Stimulated activated CD4-positive, alpha-beta T cell treated with anti-CD3 and anti-CD28 coated beads, Interleukin-2, amount 100 ng/mL, for 48 hours (primary cell): ENCODE measurements around the gene GPR152.

Experiments used
- DNase-seq, 2 donors: peaks; one replicate each; pipeline ENCODE4 v3.0.0-alpha.2; 2020

The GPR152 gene

GRCh38 chr11:67464411-67465188 lies 12.1 kb upstream of the GPR152 start:
- peak; percentile 88 to 92 for DNase-seq

GRCh38 chr11:67463680-67464410 lies 11.3 kb upstream of the GPR152 start:
- no peak for DNase-seq

- DNase-seq: no peak
These were observed 10.7 kb upstream of the GPR152 start for GRCh38 chr11:67463186-67463585.

DNA sequence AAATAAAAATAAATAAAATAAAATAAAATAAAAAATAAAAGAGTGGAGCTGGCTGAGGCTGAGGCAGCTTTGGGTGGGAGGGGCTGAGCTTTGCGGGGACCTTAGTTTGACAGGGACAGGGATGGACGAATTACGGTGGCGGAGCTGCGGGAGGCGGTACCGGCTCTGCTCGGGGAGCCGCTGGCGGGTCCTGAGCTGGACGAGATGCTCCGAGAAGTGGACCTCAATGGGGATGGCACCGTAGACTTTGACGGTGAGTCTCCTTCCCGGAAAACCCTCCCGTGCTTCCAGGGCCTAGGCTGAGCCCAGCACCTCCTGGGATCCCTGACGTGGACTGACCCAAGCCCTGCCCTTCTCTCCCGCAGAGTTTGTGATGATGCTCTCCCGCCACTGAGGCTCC lies 5.7 kb upstream of the GPR152 start:
- no peak for DNase-seq

DNA sequence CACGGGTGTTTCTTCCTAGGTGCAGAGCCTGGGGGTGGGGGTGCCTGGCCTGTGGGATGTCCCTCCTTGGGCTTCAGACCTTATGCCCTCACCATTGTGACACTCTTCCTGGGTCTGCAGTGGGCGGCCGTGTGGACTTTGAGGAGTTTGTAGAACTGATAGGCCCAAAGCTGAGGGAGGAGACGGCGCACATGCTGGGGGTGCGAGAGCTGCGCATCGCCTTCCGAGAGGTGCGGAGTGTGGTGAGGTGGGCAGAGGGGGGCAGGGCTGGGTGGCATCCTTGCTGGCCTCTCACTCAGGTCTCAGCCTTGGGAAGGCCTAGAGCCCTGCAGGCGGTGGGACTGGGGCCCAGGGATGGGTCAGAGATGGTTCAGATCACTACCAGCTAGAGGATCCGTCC lies 4.9 kb upstream of the GPR152 start:
- DNase-seq: no peak

GRCh38 chr11:67456068-67456705 lies 3.7 kb upstream of the GPR152 start:
- DNase-seq: no peak

DNA sequence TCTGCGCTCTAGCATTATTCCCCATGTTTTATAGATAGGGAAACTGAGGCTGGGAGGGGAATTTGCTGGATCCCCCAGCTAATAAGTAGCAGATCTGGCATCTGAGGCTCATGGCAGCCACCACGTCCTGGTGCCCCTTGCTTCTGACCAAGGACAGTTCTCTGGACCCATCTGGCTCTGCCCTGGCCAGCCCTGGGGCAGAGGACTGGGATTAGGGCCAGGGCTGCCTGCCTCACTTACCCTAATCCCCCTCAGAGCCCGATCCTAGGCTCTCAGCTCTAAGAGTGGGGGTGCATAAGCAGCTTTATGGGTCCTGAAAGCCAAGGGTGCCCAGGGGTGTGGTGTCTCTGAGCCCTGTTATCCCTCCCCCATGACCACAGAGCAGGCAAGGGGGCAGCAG lies 2.5 kb upstream of the GPR152 start, which contains the start of gene CABP4:
Gene CABP4 (plus strand): TSS at position 301 of the 400 bp plus-strand sequence. CDS start 70 bp downstream, at position 371.
- no peak for DNase-seq

DNA sequence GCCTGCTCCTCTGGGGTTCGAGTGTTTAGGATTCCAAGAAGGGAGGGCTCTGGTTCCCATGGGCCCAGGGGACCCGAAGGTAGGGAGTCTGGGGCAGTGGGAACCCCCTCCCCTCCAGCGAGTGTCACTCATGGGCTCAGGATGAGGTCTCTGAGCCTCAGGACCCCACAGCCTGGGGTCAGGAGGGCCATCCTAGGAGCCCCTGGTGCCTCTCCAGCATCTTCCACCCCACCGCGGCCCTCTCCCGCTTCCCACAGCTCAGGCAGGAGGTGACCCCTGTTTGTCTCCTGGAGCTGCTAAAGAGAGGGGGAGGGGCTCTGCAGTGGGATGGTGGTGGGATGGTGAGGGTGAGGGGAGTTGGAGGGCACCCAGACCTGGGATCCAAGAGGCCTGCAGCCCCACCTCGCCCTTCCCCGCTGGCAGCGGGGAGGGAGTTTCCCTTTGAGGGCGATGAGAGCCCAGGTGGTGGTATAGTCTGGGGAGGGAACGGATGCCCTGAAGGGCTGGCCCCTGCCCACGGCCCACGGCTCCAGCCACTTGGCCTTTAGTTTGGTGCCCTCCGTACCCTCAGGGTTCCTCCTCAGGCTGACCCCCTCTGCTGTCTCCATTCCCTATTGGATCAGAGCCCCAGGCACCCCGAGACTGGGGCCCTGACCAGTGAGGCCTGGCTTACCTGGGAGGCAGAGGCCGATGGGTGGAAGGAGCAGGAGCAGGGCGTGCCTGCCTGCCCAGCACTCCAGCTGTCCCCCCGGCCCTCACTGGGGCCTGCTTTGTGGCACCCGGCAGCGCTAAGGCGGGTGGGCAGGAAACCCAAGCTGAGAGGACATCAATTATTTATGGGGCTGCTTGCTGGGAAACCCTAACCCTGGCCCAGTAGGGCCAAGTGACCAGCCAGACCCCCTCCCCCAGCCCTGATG lies 1.5 kb upstream of the GPR152 start:
- DNase-seq: no peak

- DNase-seq: no peak
These were observed 912 bp downstream of the GPR152 start for GRCh38 chr11:67451658-67451976.

- no peak for DNase-seq
These were observed 1.5 kb downstream of the GPR152 start for GRCh38 chr11:67450796-67451657.

GRCh38 chr11:67449116-67449844 lies 3.2 kb downstream of the GPR152 start:
- DNase-seq: no peak

DNA sequence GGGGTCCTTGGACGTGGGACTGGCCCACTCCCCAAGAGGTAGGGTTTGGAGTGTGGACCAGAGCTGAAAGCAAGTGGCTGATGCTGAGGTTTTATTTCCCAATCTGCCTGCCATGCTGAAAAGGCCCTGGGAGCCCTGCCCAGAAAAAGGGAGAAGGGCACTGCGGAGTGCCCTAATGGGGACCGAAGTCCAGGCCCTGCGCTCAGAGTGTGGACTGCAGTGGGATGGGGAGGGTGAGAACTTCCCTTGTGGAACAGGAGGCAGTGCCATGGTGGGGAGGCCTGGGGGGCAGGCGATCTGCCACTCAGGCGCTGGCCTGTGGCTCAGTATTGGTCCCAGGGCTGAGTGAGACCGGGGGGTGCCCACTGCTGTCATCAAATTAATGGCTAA lies 4.3 kb downstream of the GPR152 start:
- DNase-seq: no peak

- no peak for DNase-seq
These were observed 7.0 kb downstream of the GPR152 start for GRCh38 chr11:67445515-67445914.

- no peak for DNase-seq
These were observed 9.8 kb downstream of the GPR152 start for GRCh38 chr11:67442504-67443404.

GRCh38 chr11:67441731-67442351 lies 10.7 kb downstream of the GPR152 start:
- DNase-seq: no peak

DNA sequence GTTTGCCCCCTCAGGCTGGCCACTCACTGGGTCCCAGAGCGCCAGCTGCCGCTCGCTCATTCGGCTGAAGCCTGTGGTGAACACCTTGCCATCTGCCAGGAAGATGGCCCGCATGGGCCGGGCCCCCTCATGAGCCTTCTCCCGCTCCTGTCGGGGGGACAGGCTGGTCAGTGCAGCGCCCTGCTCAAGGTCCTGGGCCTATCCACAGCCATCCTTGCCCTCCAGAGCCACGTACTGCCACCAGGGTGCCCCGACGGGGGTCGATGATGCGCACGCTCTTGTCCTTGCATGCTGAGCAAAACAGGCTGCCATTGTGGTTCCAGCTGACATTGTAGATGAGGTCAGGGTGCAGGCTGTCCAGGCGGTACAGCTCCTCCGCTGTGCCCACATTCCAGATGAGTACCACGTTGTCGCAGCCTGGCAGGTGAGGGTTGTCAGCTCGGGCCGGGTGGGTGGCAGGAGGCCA lies 11.4 kb downstream of the GPR152 start:
- no peak for DNase-seq

DNA sequence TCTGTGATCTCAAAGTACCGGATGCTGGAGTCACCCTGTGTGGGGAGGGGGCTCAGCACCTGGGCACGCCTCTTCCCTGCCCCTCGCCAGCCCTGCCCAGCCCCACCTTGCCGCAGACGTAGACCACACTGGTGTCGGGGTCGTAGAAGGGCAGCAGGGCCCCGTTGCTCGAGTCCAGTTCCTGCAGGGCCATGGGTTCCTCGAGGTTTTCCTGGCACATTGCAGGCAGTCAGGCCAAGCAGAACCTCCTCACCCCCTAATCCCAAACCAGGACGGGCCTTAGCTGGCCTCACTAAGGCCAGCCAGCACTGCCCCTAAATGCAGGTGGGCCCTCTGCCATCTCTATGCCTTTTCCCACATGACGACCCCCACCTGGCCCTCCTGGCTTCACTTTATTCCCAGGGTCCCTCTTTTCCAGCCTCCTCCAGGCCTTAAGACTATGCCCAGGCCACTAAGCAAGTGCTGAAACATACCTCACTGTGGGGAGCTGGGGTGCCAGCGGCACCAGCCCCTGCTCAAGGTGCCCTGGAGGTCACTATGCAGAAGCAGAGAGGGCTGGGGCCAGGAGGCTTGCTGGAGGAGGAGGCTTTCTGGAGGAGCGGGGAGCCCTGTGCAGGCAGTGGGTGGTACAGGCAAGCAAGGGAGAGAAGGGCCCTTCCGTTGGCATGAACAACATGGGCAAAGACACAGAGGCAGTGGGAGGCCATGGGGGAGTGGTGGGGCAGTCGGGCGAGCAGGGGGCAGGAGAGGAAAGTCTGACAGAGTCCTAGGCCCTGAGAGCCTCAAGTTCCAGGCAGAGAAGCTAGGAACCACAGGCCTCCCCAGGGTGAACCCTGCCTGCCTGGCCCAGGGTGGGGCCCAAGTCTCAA lies 12.1 kb downstream of the GPR152 start:
- no peak for DNase-seq
